ENCODE measurements around the gene PARD3B. TPM values are rescaled to one million over a fixed set of nuclear protein-coding genes. Genes with fewer than 3 reads are reported as not detected.

The PARD3B gene
- total and polyA plus RNA-seq, 3 donors from 2014 or later, result 14.6 to 36.8 (median 29.6) TPM

- Histone ChIP-seq H3K9me3 (no peaks in the 10 kb centered on the region), H3K27me3 (no peaks in the 10 kb centered on the region), H3K36me3 (ENCODE audit: low read depth, missing control alignments) (no peaks in the 10 kb centered on the region), H3K27ac (no peak overlapping the region), H3K4me1 (no peaks in the 10 kb centered on the region), H3K4me3 (no peak overlapping the region)
- intact Hi-C loops (cut with DNase I; ENCODE audit: low total_unique reads), result no loop called here
- TF ChIP-seq POLR2A (IDR thresholded peaks at IDR 0.05), result no peak
- TF ChIP-seq, protein P1, sequence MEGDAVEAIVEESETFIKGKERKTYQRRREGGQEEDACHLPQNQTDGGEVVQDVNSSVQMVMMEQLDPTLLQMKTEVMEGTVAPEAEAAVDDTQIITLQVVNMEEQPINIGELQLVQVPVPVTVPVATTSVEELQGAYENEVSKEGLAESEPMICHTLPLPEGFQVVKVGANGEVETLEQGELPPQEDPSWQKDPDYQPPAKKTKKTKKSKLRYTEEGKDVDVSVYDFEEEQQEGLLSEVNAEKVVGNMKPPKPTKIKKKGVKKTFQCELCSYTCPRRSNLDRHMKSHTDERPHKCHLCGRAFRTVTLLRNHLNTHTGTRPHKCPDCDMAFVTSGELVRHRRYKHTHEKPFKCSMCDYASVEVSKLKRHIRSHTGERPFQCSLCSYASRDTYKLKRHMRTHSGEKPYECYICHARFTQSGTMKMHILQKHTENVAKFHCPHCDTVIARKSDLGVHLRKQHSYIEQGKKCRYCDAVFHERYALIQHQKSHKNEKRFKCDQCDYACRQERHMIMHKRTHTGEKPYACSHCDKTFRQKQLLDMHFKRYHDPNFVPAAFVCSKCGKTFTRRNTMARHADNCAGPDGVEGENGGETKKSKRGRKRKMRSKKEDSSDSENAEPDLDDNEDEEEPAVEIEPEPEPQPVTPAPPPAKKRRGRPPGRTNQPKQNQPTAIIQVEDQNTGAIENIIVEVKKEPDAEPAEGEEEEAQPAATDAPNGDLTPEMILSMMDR (IDR thresholded peaks at IDR 0.05), result no peak
- WGBS, 2 donors, result 45 to 52% methylated on average over 6 to 7 of the region's 7 CpGs
- DNase-seq, result no peak
Observed at GRCh38 chr2:204967199-204967960, 422.1 kb downstream of the PARD3B start.

DNA sequence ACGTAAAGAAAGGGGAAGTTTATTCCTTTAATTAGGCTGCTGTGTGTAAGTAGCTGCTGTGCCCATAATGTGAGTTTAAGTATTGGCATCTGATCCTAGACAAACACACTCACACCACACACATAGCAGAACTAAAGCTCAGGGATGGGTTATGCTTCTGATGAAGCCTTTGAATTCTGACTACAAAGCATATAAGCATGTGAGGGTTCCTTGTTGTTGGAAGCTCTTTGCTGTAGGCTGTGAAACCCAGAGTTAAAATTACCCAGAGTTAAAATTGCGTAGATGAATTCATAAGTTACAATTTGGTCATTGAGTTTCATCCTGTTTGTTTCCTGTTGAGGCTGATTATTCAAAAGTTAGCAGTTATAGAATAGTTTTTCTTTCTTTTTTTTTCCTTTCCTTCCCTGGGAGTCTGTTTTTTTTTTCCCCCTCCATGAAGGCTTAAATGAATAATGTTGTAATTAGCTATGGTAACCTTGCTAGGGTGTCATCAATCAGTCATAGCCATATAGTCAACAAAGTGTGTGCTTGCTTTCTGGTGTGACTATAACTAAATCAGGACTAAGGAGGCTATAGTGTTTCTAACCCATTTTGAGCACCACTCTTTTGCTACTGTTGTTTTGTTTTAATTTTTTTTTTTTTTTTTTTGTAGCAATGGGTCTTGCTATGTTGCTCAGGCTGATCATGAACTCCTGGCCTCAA lies 426.1 kb downstream of the PARD3B start:
- Histone ChIP-seq H3K4me1 (no peaks in the 10 kb centered on the region), H3K27ac (no peak overlapping the region), H3K27me3 (no peaks in the 10 kb centered on the region), H3K36me3 (ENCODE audit: low read depth, missing control alignments) (no peaks in the 10 kb centered on the region), H3K4me3 (no peak overlapping the region), H3K9me3 (no peaks in the 10 kb centered on the region)
- intact Hi-C loops (cut with DNase I; ENCODE audit: low total_unique reads), result no loop called here
- WGBS, 2 donors, result 65 to 66% methylated on average over 2 of the region's 2 CpGs
- DNase-seq, result no peak
- TF ChIP-seq POLR2A (IDR thresholded peaks at IDR 0.05), result no peak
- TF ChIP-seq, protein P1 (IDR thresholded peaks at IDR 0.05), result no peak

DNA sequence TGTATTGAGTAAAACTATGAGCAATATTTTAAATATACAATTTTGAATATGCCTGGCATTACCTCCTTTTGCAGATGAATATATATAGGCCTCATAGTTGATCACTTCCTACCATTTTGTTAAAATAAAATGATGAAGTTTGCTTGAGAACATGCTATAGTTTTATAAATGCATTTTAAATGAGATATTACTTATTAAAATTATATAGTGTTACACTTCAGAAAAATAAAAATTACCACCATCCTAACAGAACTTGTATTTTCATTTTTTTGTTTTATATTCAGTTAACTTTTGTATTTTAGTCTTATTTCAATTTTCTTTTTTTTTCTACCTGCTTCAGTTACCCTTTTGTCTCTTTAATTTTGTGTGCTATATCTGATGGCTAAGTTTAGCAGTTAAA lies 426.9 kb downstream of the PARD3B start:
- no peak for DNase-seq
- Histone ChIP-seq H3K4me3 (no peak overlapping the region), H3K27me3 (no peaks in the 10 kb centered on the region), H3K27ac (no peak overlapping the region), H3K9me3 (no peaks in the 10 kb centered on the region), H3K36me3 (ENCODE audit: low read depth, missing control alignments) (no peaks in the 10 kb centered on the region), H3K4me1 (no peaks in the 10 kb centered on the region)
- intact Hi-C loops (cut with DNase I; ENCODE audit: low total_unique reads), result no loop called here
- TF ChIP-seq, protein P1 (IDR thresholded peaks at IDR 0.05), result no peak
- no peak for TF ChIP-seq POLR2A (IDR thresholded peaks at IDR 0.05)

DNA sequence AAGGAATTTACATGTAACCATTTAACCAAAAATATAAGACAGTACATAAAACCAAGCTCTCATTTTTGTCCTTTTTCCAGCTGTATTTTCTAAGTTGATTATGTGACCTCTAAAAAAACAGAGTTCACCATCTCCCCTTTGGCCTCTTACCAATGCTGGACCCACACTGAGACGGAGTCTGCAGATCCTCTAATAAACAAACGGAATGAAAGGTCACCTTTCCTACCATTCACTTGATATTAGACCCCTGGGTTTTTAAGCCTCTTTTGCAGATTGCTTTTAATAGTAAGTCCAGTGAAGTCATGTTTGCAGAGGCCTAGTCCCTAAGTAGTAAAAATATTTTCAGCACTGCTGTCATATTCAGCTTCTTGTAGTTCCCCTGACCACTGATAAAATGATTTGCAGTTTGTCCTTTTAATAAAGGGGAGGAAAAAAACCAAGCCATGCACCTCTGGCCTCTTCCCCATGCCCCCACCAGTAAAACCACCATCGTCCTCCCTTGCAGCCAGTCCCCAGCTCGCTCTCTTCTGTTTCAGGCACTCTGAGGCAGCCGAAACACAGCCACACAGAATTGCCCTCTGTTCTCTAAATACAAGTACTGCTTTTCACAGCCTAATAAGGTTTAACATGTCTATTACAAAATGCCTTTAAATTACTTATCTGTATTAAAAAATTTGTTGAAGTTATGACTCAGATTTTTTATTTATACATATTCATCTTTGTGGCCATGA lies 427.5 kb downstream of the PARD3B start:
- no peaks in the 10 kb centered on the region for H3K36me3 ChIP-seq (ENCODE audit: low read depth, missing control alignments)
- 58 to 61% methylated on average over 5 of the region's 5 CpGs for WGBS, 2 donors
- H3K27ac ChIP-seq, result no peak overlapping the region
- no peak overlapping the region for H3K4me3 ChIP-seq
- H3K27me3 ChIP-seq, result no peaks in the 10 kb centered on the region
- no peak for DNase-seq
- no peak for TF ChIP-seq POLR2A (IDR thresholded peaks at IDR 0.05)
- TF ChIP-seq, protein P1 (IDR thresholded peaks at IDR 0.05), result no peak
- no peaks in the 10 kb centered on the region for H3K9me3 ChIP-seq
- intact Hi-C loops (cut with DNase I; ENCODE audit: low total_unique reads), result no loop called here
- H3K4me1 ChIP-seq, result no peaks in the 10 kb centered on the region
